ENCODE data around the gene SENP3.

SENP3 gene

GRCh38 chr17:7615265-7615747, 53.6 kb downstream of the SENP3 start:
- peak overlapping the region; percentile 54 for H3K4me3 ChIP-seq (ENCODE audit: low read depth, low read length)
- DNase-seq (ENCODE audit: low read depth) = no peak
- no peak for TF ChIP-seq CTCF (conservative IDR thresholded peaks at IDR 0.05; ENCODE audit: low read depth, low read length)

GRCh38 chr17:7618608-7619007, 56.9 kb downstream of the SENP3 start:
- TF ChIP-seq CTCF (conservative IDR thresholded peaks at IDR 0.05; ENCODE audit: low read depth, low read length) = no peak
- no peak overlapping the region for H3K4me3 ChIP-seq (ENCODE audit: low read depth, low read length)
- DNase-seq (ENCODE audit: low read depth) = no peak

- no peak overlapping the region for H3K4me3 ChIP-seq (ENCODE audit: low read depth, low read length)
- DNase-seq (ENCODE audit: low read depth) = no peak
- TF ChIP-seq CTCF (conservative IDR thresholded peaks at IDR 0.05; ENCODE audit: low read depth, low read length) = no peak
Measured at GRCh38 chr17:7620835-7621234, 59.1 kb downstream of the SENP3 start.
